HepG2 (cell line): ENCODE data around the gene MXD1. TPM values are rescaled to one million over a fixed set of nuclear protein-coding genes. Genes with fewer than 3 reads are reported as not detected.

Source experiments
- ATF2 ChIP-seq: sonication (generic); formaldehyde crosslinking; IDR thresholded peaks from 2 replicates; pipeline ENCODE4 v1.4.0; 2020; ENCODE audit warnings: missing genetic modification reagents
- FOXA3 ChIP-seq: IDR thresholded peaks from 2 replicates; pipeline ENCODE4 v1.6.1; 2016; ENCODE audit warnings: missing genetic modification reagents, missing compliant biosample characterization
- FOXK1 ChIP-seq: sonication (generic); formaldehyde crosslinking; IDR thresholded peaks from 2 replicates; pipeline ENCODE4 v1.4.0; 2020; ENCODE audit warnings: low read depth, missing genetic modification reagents, borderline replicate concordance
- NFATC3 ChIP-seq: sonication (generic); formaldehyde crosslinking; IDR thresholded peaks from 2 replicates; pipeline ENCODE4 v1.5.1; 2020; ENCODE audit warnings: mild to moderate bottlenecking, missing genetic modification reagents
- TCF7L2 ChIP-seq: IDR thresholded peaks from 2 replicates; pipeline ENCODE4 v1.6.1; 2011; ENCODE audit warnings: mild to moderate bottlenecking, low read depth, low read length, moderate library complexity
- THRA ChIP-seq: sonication (generic); formaldehyde crosslinking; IDR thresholded peaks from 2 replicates; pipeline ENCODE4 v1.4.0; 2020; ENCODE audit warnings: missing genetic modification reagents, borderline replicate concordance
- ZBTB10 ChIP-seq: sonication (generic); formaldehyde crosslinking; IDR thresholded peaks from 2 replicates; pipeline ENCODE4 v1.4.0; 2020; ENCODE audit warnings: missing genetic modification reagents, borderline replicate concordance
- ZBTB34 ChIP-seq: sonication (generic); formaldehyde crosslinking; IDR thresholded peaks from 2 replicates; pipeline ENCODE4 v1.8.0; 2022; ENCODE audit warnings: mild to moderate bottlenecking, missing genetic modification reagents
- ZFP36L2 ChIP-seq: sonication (generic); formaldehyde crosslinking; IDR thresholded peaks from 2 replicates; pipeline ENCODE4 v1.4.0; 2020; ENCODE audit warnings: missing genetic modification reagents
- ZNF337 ChIP-seq: sonication (generic); formaldehyde crosslinking; IDR thresholded peaks from 2 replicates; pipeline ENCODE4 v1.5.1; 2020; ENCODE audit warnings: missing genetic modification reagents, low read depth, mild to moderate bottlenecking, borderline replicate concordance
- ZNF512 ChIP-seq: sonication (generic); formaldehyde crosslinking; IDR thresholded peaks from 2 replicates; pipeline ENCODE4 v1.4.0; 2020; ENCODE audit warnings: mild to moderate bottlenecking, missing genetic modification reagents
- ZNF644 ChIP-seq: IDR thresholded peaks from 2 replicates; pipeline ENCODE4 v1.6.1; 2016; ENCODE audit warnings: low read depth
- ZNF720 ChIP-seq: sonication (generic); formaldehyde crosslinking; IDR thresholded peaks from 2 replicates; pipeline ENCODE4 v1.4.0; 2020; ENCODE audit warnings: missing genetic modification reagents
- polyA plus RNA-seq, 8 experiments: library from polyadenylated mRNA; depleted of rRNA in 3 of 8; stranded (reverse) in 7 of 8; unstranded in 1 of 8; fragments of >200 nt; fragmentation: Illumina TruSeq in 4 of 8; extraction: Trizol in 4 of 8; gene quantifications; 2 replicates each; pipeline versions ENCODE4 v1.2.1 to v1.2.3, GENCODE V29; 2011 to 2016; ENCODE audit warnings: low read depth in 4 of 8, missing spikeins in 1 of 8, mixed read lengths in 1 of 8; ENCODE audit not compliant: insufficient read depth in 1 of 8
- total RNA-seq, 5 experiments: library from RNA; depleted of rRNA; stranded (reverse); fragments of >200 nt; fragmentation: Illumina TruSeq; extraction: Trizol; gene quantifications; 2 replicates each; pipeline ENCODE4 v1.2.3, GENCODE V29; 2016; ENCODE audit warnings: low read depth in 1 of 5
- TF ChIP-seq, protein P1 (sequence below): sonication (generic); formaldehyde crosslinking; IDR thresholded peaks from 2 replicates; pipeline ENCODE4 v1.8.1; 2022; ENCODE audit warnings: mild to moderate bottlenecking, missing genetic modification reagents
- TF ChIP-seq, protein P2 (sequence below): sonication (generic); formaldehyde crosslinking; IDR thresholded peaks from 2 replicates; pipeline ENCODE4 v1.4.0; 2020; ENCODE audit warnings: missing genetic modification reagents

Gene MXD1
- total and polyA plus RNA-seq, 2 of the 13 experiments (the other 11 are each of a cell fraction or from before 2014, with no cell fraction given) = 6.4 to 14.9 TPM

DNA sequence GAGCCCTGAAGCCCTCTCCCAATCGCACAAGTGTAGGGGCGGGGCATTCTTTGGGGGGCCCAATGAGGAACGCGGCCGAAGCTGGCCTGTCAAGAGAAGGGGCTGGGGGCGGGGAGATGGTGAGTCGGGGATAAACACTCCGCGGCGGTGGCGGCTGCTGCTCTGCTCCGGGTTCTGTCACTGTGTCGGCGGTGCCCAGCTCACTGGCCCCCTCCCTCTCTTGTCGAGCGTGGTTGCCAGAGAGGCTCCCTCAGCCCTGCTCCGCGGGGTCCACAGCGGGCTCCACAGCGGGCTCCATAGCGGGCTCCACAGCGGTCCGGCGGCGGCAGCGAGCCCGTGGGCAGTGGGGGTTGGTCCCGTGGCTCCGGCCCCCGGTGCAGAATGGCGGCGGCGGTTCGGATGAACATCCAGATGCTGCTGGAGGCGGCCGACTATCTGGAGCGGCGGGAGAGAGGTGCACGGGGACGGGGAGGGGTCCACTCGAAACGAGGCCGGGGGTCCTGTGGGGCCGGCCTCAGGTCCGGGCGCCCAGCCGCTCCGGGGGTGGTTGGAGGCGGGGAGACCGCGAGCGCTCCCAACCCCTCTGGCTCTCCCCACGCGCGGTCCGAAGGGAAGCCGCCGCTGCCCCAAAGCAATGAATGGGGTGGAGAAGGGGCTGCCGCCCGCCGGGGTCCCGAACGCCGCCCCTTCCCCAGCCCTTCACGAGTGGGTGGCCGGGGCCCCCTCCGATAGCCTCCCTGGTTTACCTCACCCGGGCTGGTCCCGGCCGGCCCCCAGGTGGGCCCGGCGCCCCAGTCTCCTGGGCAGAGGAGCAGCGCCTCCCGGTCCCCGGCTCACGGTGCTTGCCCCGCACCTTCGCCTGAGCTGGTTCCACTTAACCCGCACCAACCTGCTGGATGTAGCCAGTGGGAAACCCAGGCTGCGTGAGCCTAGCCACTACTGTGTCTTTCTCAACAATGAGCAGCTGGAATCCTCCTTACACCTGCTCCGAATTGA lies at the start of gene MXD1 (continued):
- TF ChIP-seq ZBTB34 (CRISPR knock-in tag) (no peak), ZNF720 (CRISPR knock-in tag) (no peak), ZFP36L2 (CRISPR knock-in tag) (no peak), ZNF337 (CRISPR knock-in tag) (no peak), NFATC3 (CRISPR knock-in tag) (no peak), ZNF512 (0 out of 2 replicates have a peak, but pooled peaks have one; percentile 46), TCF7L2 (no peak), FOXA3 (CRISPR knock-in tag) (no peak), ATF2 (CRISPR knock-in tag) (no peak), THRA (CRISPR knock-in tag) (no peak; the same call in 1 of the 2 replicates), ZNF644 (no peak), FOXK1 (CRISPR knock-in tag) (peak; percentile 77; the same call in 1 of the 2 replicates), ZBTB10 (CRISPR knock-in tag) (no peak)
- TF ChIP-seq, protein P1, sequence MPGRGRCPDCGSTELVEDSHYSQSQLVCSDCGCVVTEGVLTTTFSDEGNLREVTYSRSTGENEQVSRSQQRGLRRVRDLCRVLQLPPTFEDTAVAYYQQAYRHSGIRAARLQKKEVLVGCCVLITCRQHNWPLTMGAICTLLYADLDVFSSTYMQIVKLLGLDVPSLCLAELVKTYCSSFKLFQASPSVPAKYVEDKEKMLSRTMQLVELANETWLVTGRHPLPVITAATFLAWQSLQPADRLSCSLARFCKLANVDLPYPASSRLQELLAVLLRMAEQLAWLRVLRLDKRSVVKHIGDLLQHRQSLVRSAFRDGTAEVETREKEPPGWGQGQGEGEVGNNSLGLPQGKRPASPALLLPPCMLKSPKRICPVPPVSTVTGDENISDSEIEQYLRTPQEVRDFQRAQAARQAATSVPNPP = no peak
- TF ChIP-seq, protein P2, sequence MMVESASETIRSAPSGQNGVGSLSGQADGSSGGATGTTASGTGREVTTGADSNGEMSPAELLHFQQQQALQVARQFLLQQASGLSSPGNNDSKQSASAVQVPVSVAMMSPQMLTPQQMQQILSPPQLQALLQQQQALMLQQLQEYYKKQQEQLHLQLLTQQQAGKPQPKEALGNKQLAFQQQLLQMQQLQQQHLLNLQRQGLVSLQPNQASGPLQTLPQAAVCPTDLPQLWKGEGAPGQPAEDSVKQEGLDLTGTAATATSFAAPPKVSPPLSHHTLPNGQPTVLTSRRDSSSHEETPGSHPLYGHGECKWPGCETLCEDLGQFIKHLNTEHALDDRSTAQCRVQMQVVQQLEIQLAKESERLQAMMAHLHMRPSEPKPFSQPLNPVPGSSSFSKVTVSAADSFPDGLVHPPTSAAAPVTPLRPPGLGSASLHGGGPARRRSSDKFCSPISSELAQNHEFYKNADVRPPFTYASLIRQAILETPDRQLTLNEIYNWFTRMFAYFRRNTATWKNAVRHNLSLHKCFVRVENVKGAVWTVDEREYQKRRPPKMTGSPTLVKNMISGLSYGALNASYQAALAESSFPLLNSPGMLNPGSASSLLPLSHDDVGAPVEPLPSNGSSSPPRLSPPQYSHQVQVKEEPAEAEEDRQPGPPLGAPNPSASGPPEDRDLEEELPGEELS (CRISPR knock-in tag) = no peak
